CD14-positive monocyte (primary cell): ENCODE measurements around the gene USP46. TPM values are rescaled to one million over a fixed set of nuclear protein-coding genes. Genes with fewer than 3 reads are reported as not detected.

Source experiments
- DNase-seq, 3 donors: peaks; one replicate each; pipeline ENCODE4 v3.0.0-alpha.2; 2011 to 2022
- H2AFZ ChIP-seq: 2 replicates; pipeline ENCODE4 v1.6.0; 2012; ENCODE audit warnings: mild to moderate bottlenecking, low read depth, low read length, inconsistent platforms; ENCODE audit not compliant: insufficient read depth, poor library complexity, severe bottlenecking
- H3K27ac ChIP-seq, 2 donors: 1 replicate in 1 of 2; 2 replicates in 1 of 2; pipeline ENCODE4 v1.5.1; 2012 to 2013; ENCODE audit warnings: low read length in 2 of 2, control low read depth in 1 of 2, inconsistent platforms in 1 of 2, low read depth in 1 of 2, mild to moderate bottlenecking in 1 of 2
- H3K27me3 ChIP-seq, 2 donors: one replicate each; pipeline versions ENCODE4 v1.6.0 to v1.6.1; 2011 to 2013; ENCODE audit warnings: low read length in 2 of 2; ENCODE audit not compliant: control insufficient read depth in 2 of 2, insufficient read depth in 2 of 2
- H3K36me3 ChIP-seq, 2 donors: replicated peaks in 1 of 2; 1 replicate in 1 of 2; 2 replicates in 1 of 2; pipeline versions ENCODE4 v1.5.1 to v1.6.1; 2012 to 2013; ENCODE audit warnings: low read length in 2 of 2, control low read depth in 1 of 2, inconsistent platforms in 1 of 2, mild to moderate bottlenecking in 1 of 2; ENCODE audit not compliant: insufficient read depth in 2 of 2, control insufficient read depth in 1 of 2
- H3K4me1 ChIP-seq, 2 donors: 1 replicate in 1 of 2; 2 replicates in 1 of 2; pipeline versions ENCODE4 v1.5.1 to v1.6.1; 2012 to 2013; ENCODE audit warnings: low read length in 2 of 2, control low read depth in 1 of 2, inconsistent platforms in 1 of 2, mild to moderate bottlenecking in 1 of 2, moderate library complexity in 1 of 2; ENCODE audit not compliant: insufficient read depth in 2 of 2, control insufficient read depth in 1 of 2
- H3K4me2 ChIP-seq: replicated peaks from 2 replicates; pipeline ENCODE3; 2012; ENCODE audit warnings: low read length, moderate library complexity, mild to moderate bottlenecking; ENCODE audit not compliant: poor library complexity, severe bottlenecking; ENCODE audit errors: extremely low read depth
- H3K4me3 ChIP-seq, 3 experiments: fragments of 200-600 bp in 1 of 3; sonication (generic) in 1 of 3; replicated peaks in 1 of 3; 1 replicate in 2 of 3; 2 replicates in 1 of 3; pipeline ENCODE4 v1.5.1; 2011 to 2013; ENCODE audit warnings: low read length in 3 of 3, mild to moderate bottlenecking in 3 of 3, control low read depth in 2 of 3, low read depth in 2 of 3, inconsistent platforms in 1 of 3, moderate library complexity in 1 of 3
- H3K79me2 ChIP-seq: 2 replicates; pipeline ENCODE4 v1.6.0; 2012; ENCODE audit warnings: mild to moderate bottlenecking, control low read depth, inconsistent platforms, low read length, moderate library complexity; ENCODE audit not compliant: insufficient read depth
- H3K9ac ChIP-seq: 2 replicates; pipeline ENCODE4 v1.6.0; 2017; ENCODE audit warnings: low read length, mild to moderate bottlenecking; ENCODE audit not compliant: insufficient read depth, poor library complexity, severe bottlenecking
- H3K9me3 ChIP-seq, 2 donors: replicated peaks in 1 of 2; 1 replicate in 1 of 2; 2 replicates in 1 of 2; pipeline versions ENCODE4 v1.5.1 to v1.6.1; 2012 to 2013; ENCODE audit warnings: low read length in 2 of 2, control low read depth in 1 of 2; ENCODE audit not compliant: control insufficient read depth in 1 of 2, insufficient read depth in 1 of 2
- H4K20me1 ChIP-seq: 2 replicates; pipeline ENCODE4 v1.6.0; 2012; ENCODE audit warnings: mild to moderate bottlenecking, low read length, control low read depth, moderate library complexity; ENCODE audit not compliant: insufficient read depth
- H3K27ac Mint-ChIP-seq, 7 donors: one replicate each; pipeline ENCODE4 v1.8.0; 2020; ENCODE audit warnings: mild to moderate bottlenecking in 7 of 7, mixed read lengths in 7 of 7, moderate library complexity in 6 of 7, inconsistent platforms in 2 of 7
- H3K27me3 Mint-ChIP-seq, 3 donors: one replicate each; pipeline ENCODE4 v1.8.0; 2021 to 2022; ENCODE audit warnings: low read depth in 3 of 3, mild to moderate bottlenecking in 3 of 3, mixed read lengths in 3 of 3, moderate library complexity in 3 of 3, inconsistent platforms in 1 of 3
- H3K36me3 Mint-ChIP-seq, 2 donors: one replicate each; pipeline ENCODE4 v1.8.0; 2020; ENCODE audit warnings: mixed read lengths in 2 of 2, inconsistent platforms in 1 of 2, mild to moderate bottlenecking in 1 of 2
- H3K4me1 Mint-ChIP-seq: one replicate; pipeline ENCODE4 v1.8.0; 2020; ENCODE audit warnings: mild to moderate bottlenecking, mixed read lengths
- H3K4me3 Mint-ChIP-seq, 2 donors: one replicate each; pipeline ENCODE4 v1.8.0; 2020; ENCODE audit warnings: mild to moderate bottlenecking in 2 of 2, mixed read lengths in 2 of 2, moderate library complexity in 1 of 2
- H3K9me3 Mint-ChIP-seq, 7 donors: one replicate each; pipeline ENCODE4 v1.8.0; 2020 to 2022; ENCODE audit warnings: mixed read lengths in 7 of 7, mild to moderate bottlenecking in 6 of 7, moderate library complexity in 6 of 7, inconsistent platforms in 2 of 7
- CTCF ChIP-seq: fragments of 200-600 bp; IDR thresholded peaks from one replicate; pipeline ENCODE4 v1.8.0; 2022; ENCODE audit warnings: antibody characterized with exemption, mild to moderate bottlenecking
- WGBS: methylation state at CpG from one replicate; pipeline ENCODE4 v1.1.5; 2013; ENCODE audit warnings: missing lambda C conversion rate; ENCODE audit not compliant: insufficient coverage; 5-methylcytosine and 5-hydroxymethylcytosine counted together
- intact Hi-C, 2 donors: fragments of 100-400 bp; cut with micrococcal nuclease; formaldehyde crosslinking; loops; one replicate each; pipeline versions ENCODE4 v1.15.0 to v1.15.1; 2023
- polyA plus RNA-seq, 3 donors: library from polyadenylated mRNA; depleted of rRNA in 1 of 3; unstranded in 2 of 3; stranded (reverse) in 1 of 3; fragments of 300-500 nt in 2 of 3; fragments of >200 nt in 1 of 3; fragmentation: Illumina TruSeq in 2 of 3; gene quantifications; 1 replicate in 2 of 3; 2 replicates in 1 of 3; pipeline ENCODE4 v1.2.3, GENCODE V29; 2012 to 2021

Gene USP46
- polyA plus RNA-seq, 3 donors = 2.3 to 3.9 (median 2.7) TPM

DNA sequence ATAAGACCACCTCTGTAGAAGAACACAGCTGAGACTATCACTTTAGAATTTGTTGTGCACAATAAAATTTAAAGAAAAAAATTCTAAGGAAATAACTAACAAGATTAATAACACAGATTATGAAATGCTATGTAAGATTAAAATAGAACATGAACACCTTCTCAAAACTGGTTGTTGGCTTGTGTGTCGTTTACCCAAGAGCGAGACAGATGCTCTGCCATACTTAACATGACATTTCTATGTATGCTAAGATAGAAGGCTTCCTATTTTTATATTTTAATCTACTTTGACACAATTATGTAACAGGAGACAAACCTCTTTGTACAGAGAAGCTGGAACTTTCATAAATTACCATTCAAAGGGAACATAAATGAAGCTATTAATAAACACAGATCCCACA lies 30.1 kb downstream of the USP46 start:
- Histone ChIP-seq H3K4me2 (no peak overlapping the region), H3K4me3 (no peak overlapping the region), H3K27me3 (no peaks in the 10 kb centered on the region), H3K27ac (no peak overlapping the region), H4K20me1 (no peaks in the 10 kb centered on the region), H3K9ac (no peak overlapping the region), H2AFZ (no peak overlapping the region), H3K36me3 (peaks cover 3 to 23% of the 10 kb centered on the region in 2 donors), H3K9me3 (no peaks in the 10 kb centered on the region), H3K4me1 (no peaks in the 10 kb centered on the region), H3K79me2 (no peaks in the 10 kb centered on the region)
- Mint-ChIP-seq H3K4me3 (no peak overlapping the region), H3K9me3 (no peaks in the 10 kb centered on the region), H3K36me3 (peaks cover 17 to 18% of the 10 kb centered on the region in 2 donors), H3K4me1 (peaks cover 4% of the 10 kb centered on the region), H3K27ac (no peak overlapping the region), H3K27me3 (no peaks in the 10 kb centered on the region)
- intact Hi-C loops = no loop called here
- no peak for TF ChIP-seq CTCF
- DNase-seq = no peak
- no CpG with 5 or more reads among the region's 2 CpGs for WGBS

DNA sequence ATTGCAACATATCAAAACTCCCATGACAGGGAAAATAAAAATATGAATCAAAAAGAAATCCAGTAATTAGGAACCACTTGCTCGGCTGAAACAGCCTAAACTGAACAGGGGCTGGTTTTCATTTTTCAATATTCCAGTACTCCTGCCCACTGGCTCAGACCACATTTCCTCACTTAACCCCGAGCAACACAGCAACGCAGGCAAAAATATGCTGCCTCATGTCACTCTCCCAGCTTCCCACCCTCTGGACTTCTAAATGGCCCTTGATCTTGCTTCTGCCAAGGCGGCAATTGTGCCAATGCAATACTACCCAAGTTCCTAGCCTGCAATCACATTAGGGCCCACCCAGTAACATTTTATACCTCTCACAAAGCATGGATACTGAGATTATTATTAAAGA lies 30.6 kb downstream of the USP46 start:
- intact Hi-C loops = no loop called here
- H3K27me3 Mint-ChIP-seq = no peaks in the 10 kb centered on the region
- DNase-seq = no peak
- no peak overlapping the region for H3K4me2 ChIP-seq
- TF ChIP-seq CTCF = no peak
- H4K20me1 ChIP-seq = no peaks in the 10 kb centered on the region
- H3K9ac ChIP-seq = no peak overlapping the region
- peaks cover 4% of the 10 kb centered on the region for H3K4me1 Mint-ChIP-seq
- H3K9me3 Mint-ChIP-seq = no peaks in the 10 kb centered on the region
- H3K27ac Mint-ChIP-seq = no peak overlapping the region
- H3K79me2 ChIP-seq = no peaks in the 10 kb centered on the region
- no peaks in the 10 kb centered on the region for H3K4me1 ChIP-seq
- H3K27ac ChIP-seq = no peak overlapping the region
- H3K36me3 Mint-ChIP-seq = peaks cover 18% of the 10 kb centered on the region in 2 donors
- H3K36me3 ChIP-seq = peaks cover 3 to 23% of the 10 kb centered on the region in 2 donors
- no peaks in the 10 kb centered on the region for H3K9me3 ChIP-seq
- H2AFZ ChIP-seq = no peak overlapping the region
- no peak overlapping the region for H3K4me3 Mint-ChIP-seq
- H3K4me3 ChIP-seq = no peak overlapping the region
- no peaks in the 10 kb centered on the region for H3K27me3 ChIP-seq
- 80% methylated on average over 3 of the region's 4 CpGs for WGBS
